Coronary artery (tissue), 2 donors: ENCODE data around the gene SLC1A3.

Experiments used
- DNase-seq: peaks from one replicate; pipeline ENCODE4 v3.0.0-alpha.2; 2017; ENCODE audit warnings: low spot score
- H3K27ac ChIP-seq, 2 donors: fragments of 200-600 bp; sonication (generic); one replicate each; pipeline ENCODE4 v1.5.1; 2016 to 2019
- H3K4me3 ChIP-seq: fragments of 200-600 bp; sonication (generic); 2 replicates; pipeline ENCODE4 v1.5.1; 2016; ENCODE audit warnings: mild to moderate bottlenecking, moderate library complexity
- TF ChIP-seq, protein P1 (sequence below): fragments of 200-600 bp; sonication (generic); IDR thresholded peaks from one replicate; pipeline ENCODE4 v1.5.1; 2019; ENCODE audit warnings: antibody characterized with exemption

SLC1A3 gene

GRCh38 chr5:36606428-36607113, at the start of gene SLC1A3:
SLC1A3 (plus strand) TSS chr5:36606606; CDS start chr5:36608424, 1,818 bp downstream.
- DNase-seq: no peak
- peak within 1 kb of the TSS; percentile 79 for H3K4me3 ChIP-seq
- peak within 1 kb of the TSS in 1 of 2 donors; percentile 66 for H3K27ac ChIP-seq
- TF ChIP-seq, protein P1, sequence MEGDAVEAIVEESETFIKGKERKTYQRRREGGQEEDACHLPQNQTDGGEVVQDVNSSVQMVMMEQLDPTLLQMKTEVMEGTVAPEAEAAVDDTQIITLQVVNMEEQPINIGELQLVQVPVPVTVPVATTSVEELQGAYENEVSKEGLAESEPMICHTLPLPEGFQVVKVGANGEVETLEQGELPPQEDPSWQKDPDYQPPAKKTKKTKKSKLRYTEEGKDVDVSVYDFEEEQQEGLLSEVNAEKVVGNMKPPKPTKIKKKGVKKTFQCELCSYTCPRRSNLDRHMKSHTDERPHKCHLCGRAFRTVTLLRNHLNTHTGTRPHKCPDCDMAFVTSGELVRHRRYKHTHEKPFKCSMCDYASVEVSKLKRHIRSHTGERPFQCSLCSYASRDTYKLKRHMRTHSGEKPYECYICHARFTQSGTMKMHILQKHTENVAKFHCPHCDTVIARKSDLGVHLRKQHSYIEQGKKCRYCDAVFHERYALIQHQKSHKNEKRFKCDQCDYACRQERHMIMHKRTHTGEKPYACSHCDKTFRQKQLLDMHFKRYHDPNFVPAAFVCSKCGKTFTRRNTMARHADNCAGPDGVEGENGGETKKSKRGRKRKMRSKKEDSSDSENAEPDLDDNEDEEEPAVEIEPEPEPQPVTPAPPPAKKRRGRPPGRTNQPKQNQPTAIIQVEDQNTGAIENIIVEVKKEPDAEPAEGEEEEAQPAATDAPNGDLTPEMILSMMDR: no peak

GRCh38 chr5:36558641-36559040, 47.8 kb upstream of the SLC1A3 start:
- TF ChIP-seq, protein P1: no peak
- H3K4me3 ChIP-seq: no peak overlapping the region
- no peak for DNase-seq
- H3K27ac ChIP-seq: no peak overlapping the region

GRCh38 chr5:36561601-36562000, 44.8 kb upstream of the SLC1A3 start:
- TF ChIP-seq, protein P1: no peak
- H3K27ac ChIP-seq: no peak overlapping the region
- no peak overlapping the region for H3K4me3 ChIP-seq
- no peak for DNase-seq

DNA sequence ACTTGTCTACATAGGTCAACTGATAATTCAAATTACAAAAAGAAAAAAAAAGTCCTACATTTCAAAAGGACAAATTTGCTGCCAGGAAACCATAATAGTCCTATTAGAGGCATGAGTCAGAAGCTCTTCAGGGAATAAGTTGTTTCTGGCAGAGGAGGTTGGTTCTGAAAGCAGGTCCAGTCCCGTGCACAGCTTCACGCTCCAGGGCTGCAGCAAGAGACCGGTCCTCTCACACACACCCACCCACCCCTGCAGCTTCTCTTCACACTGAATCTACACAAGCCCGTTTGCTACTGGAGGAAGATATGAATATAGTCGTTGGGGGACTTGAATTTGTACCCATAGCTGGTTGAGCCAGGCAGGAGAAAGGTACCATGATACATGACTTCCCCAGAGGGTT, 36.9 kb upstream of the SLC1A3 start:
- TF ChIP-seq, protein P1: no peak
- DNase-seq: no peak
- Histone ChIP-seq H3K4me3 (no peak overlapping the region), H3K27ac (no peak overlapping the region)

GRCh38 chr5:36570301-36571095, 35.9 kb upstream of the SLC1A3 start:
- Histone ChIP-seq H3K27ac (no peak overlapping the region), H3K4me3 (no peak overlapping the region)
- TF ChIP-seq, protein P1: no peak
- no peak for DNase-seq

DNA sequence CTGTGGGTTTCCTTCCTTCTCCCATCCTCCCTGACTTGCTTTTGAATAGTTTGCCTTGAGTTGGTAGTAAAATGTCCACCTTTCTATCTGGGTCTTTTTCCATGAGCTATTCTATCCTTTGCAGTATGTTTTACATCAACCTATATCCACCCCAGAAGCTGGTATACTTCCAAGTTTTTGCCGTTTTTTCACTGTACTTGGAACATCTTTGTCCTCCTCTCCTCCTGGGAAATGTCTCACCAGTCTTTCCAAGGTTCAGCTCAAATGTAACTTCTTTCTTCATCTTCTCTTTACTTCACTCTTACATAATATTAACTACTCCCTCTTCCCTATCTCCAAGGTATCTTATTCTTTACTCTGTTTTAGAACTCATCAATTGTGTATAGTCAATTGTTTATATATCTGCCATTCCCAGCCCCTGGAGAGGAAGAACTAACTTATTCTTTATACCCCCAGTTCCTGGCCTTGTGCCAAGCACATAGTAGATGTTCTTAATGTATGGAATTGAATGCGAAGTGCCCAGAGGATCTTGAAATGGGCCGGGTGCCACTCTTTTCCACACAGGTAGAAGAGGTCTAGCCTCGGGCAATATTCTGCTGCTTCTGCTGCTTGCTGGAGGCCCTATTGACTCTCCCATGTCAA, 34.9 kb upstream of the SLC1A3 start:
- no peak overlapping the region for H3K4me3 ChIP-seq
- no peak for DNase-seq
- TF ChIP-seq, protein P1: no peak
- H3K27ac ChIP-seq: no peak overlapping the region
